Keratinocyte (primary cell): ENCODE measurements around the gene CLMN.

Experiments used
- EZH2 ChIP-seq: IDR thresholded peaks from one replicate; pipeline ENCODE4 v1.6.1; 2012; ENCODE audit warnings: inconsistent platforms, mild to moderate bottlenecking, low read length, moderate library complexity
- TF ChIP-seq, protein P1 (sequence below), 3 experiments: IDR thresholded peaks in 1 of 3; conservative IDR thresholded peaks in 1 of 3; optimal IDR thresholded peaks in 1 of 3; 2 replicates in 2 of 3; 3 replicates in 1 of 3; pipeline versions ENCODE3 to v1.5.1; 2011; ENCODE audit warnings: low read length in 3 of 3, mild to moderate bottlenecking in 3 of 3, moderate library complexity in 2 of 3, control low read depth in 1 of 3, inconsistent platforms in 1 of 3; ENCODE audit not compliant: insufficient read depth in 2 of 3; ENCODE audit errors: extremely low read depth in 1 of 3

DNA sequence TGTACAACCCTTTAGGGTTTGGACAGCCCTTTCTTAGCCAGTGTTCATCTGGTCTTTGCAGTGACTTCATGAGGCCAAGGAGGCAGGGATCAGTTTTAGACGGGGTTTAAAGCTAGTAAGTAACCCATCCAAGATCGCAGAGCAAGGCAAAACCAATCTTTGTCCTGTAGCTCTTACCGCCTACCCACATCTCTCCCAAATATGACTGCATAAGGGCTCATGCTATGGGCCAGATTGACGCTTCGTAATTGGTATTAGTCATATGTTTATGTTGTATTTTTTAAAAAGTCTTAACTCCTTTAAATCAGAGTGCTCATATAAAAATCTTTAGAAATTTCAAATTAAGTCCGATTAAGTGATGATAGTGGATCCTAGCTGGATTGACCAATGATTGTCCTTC lies 3.7 kb upstream of the CLMN start:
- TF ChIP-seq, protein P1, sequence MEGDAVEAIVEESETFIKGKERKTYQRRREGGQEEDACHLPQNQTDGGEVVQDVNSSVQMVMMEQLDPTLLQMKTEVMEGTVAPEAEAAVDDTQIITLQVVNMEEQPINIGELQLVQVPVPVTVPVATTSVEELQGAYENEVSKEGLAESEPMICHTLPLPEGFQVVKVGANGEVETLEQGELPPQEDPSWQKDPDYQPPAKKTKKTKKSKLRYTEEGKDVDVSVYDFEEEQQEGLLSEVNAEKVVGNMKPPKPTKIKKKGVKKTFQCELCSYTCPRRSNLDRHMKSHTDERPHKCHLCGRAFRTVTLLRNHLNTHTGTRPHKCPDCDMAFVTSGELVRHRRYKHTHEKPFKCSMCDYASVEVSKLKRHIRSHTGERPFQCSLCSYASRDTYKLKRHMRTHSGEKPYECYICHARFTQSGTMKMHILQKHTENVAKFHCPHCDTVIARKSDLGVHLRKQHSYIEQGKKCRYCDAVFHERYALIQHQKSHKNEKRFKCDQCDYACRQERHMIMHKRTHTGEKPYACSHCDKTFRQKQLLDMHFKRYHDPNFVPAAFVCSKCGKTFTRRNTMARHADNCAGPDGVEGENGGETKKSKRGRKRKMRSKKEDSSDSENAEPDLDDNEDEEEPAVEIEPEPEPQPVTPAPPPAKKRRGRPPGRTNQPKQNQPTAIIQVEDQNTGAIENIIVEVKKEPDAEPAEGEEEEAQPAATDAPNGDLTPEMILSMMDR (optimal IDR thresholded peaks at IDR 0.05 in 1 of 3, IDR thresholded peaks at IDR 0.05 in 1 of 3, conservative IDR thresholded peaks at IDR 0.05 in 1 of 3; ENCODE audit: extremely low read depth in 1 of 3, insufficient read depth in 2 of 3, low read length in 3 of 3), result no peak
- no peak for TF ChIP-seq EZH2
